Left lung (tissue), 10 donors: ENCODE measurements around the gene VAX1. TPM values are rescaled to one million over a fixed set of nuclear protein-coding genes. Genes with fewer than 3 reads are reported as not detected.

Experiments used
- ATAC-seq: fragments of 200-7000 bp; cut with Tn5 transposase; one replicate; pipeline ENCODE4 v1.9.1; 2020; ENCODE audit warnings: moderate library complexity
- DNase-seq, 4 donors: peaks; one replicate each; pipeline ENCODE4 v3.0.0-alpha.2; 2013 to 2020
- H3K27ac ChIP-seq, 2 donors: fragments of 200-600 bp; sonication (generic) in 1 of 2; one replicate each; pipeline versions ENCODE4 v1.5.0 to v1.8.0; 2020 to 2021
- H3K27me3 ChIP-seq, 2 donors: fragments of 200-600 bp; sonication (generic) in 1 of 2; one replicate each; pipeline versions ENCODE4 v1.5.0 to v1.8.0; 2020 to 2021
- H3K36me3 ChIP-seq, 2 donors: fragments of 200-600 bp; sonication (generic) in 1 of 2; one replicate each; pipeline versions ENCODE4 v1.5.0 to v1.8.0; 2020 to 2021
- H3K4me1 ChIP-seq, 2 donors: fragments of 200-600 bp; one replicate each; pipeline ENCODE4 v1.8.0; 2021
- H3K4me3 ChIP-seq, 2 donors: fragments of 200-600 bp; sonication (generic) in 1 of 2; one replicate each; pipeline versions ENCODE4 v1.5.0 to v1.8.0; 2020 to 2021; ENCODE audit warnings: mild to moderate bottlenecking in 1 of 2
- H3K9me3 ChIP-seq, 2 donors: fragments of 200-600 bp; sonication (generic) in 1 of 2; one replicate each; pipeline versions ENCODE4 v1.5.0 to v1.8.0; 2020 to 2021
- CTCF ChIP-seq, 2 donors: fragments of 200-600 bp; sonication (generic) in 1 of 2; IDR thresholded peaks; one replicate each; pipeline versions ENCODE4 v1.5.0 to v1.8.0; 2021; ENCODE audit warnings: antibody characterized with exemption in 2 of 2
- intact Hi-C, 2 donors: fragments of 100-400 bp; cut with DNase I; formaldehyde crosslinking; loops; one replicate each; pipeline versions ENCODE4 v1.11.2 to v1.14.2; 2022
- polyA plus RNA-seq, 6 donors: library from polyadenylated mRNA; unstranded; fragments of 120-200 nt; gene quantifications; one replicate each; pipeline ENCODE4 v1.2.1, GENCODE V29; 2013; ENCODE audit not compliant: insufficient read length in 6 of 6
- total RNA-seq, 2 donors: library from RNA; stranded (reverse); fragmentation: NEBNext Ultra II Directional; extraction: Animal tissue kit (Norgen Biotek cat#: 25700); gene quantifications; one replicate each; pipeline ENCODE4 v1.2.1, GENCODE V29; 2021
- donor health status: DM: no; HTN: yes; CAD: no.
- donor health status: DM: no; HTN: no; CAD: no.

Gene VAX1
- total and polyA plus RNA-seq, 8 donors: not detected

GRCh38 chr10:117112220-117112619 is 25.9 kb downstream of the VAX1 start:
- no peak overlapping the region for H3K4me3 ChIP-seq
- DNase-seq (no peak), ATAC-seq (no peak)
- peaks cover 5 to 39% of the 10 kb centered on the region in 2 donors for H3K27me3 ChIP-seq
- no peaks in the 10 kb centered on the region for H3K4me1 ChIP-seq
- H3K27ac ChIP-seq: no peak overlapping the region
- TF ChIP-seq CTCF (IDR thresholded peaks at IDR 0.05): no peak
- intact Hi-C loops: no loop called here
- H3K36me3 ChIP-seq: no peaks in the 10 kb centered on the region
- no peaks in the 10 kb centered on the region for H3K9me3 ChIP-seq

- H3K36me3 ChIP-seq: no peaks in the 10 kb centered on the region
- intact Hi-C loops: no loop called here
- no peak overlapping the region for H3K27ac ChIP-seq
- ATAC-seq (peak; percentile 45), DNase-seq (no peak)
- peaks cover 0 to 14% of the 10 kb centered on the region in 2 donors for H3K27me3 ChIP-seq
- TF ChIP-seq CTCF (IDR thresholded peaks at IDR 0.05): no peak
- H3K9me3 ChIP-seq: no peaks in the 10 kb centered on the region
- H3K4me3 ChIP-seq: no peak overlapping the region
- no peaks in the 10 kb centered on the region for H3K4me1 ChIP-seq
Observed at GRCh38 chr10:117107238-117107637, 30.8 kb downstream of the VAX1 start.

GRCh38 chr10:117096599-117097201 is 41.4 kb downstream of the VAX1 start:
- no peak for ATAC-seq

GRCh38 chr10:117094856-117095255 is 43.2 kb downstream of the VAX1 start:
- Histone ChIP-seq H3K4me1 (peaks cover 0 to 7% of the 10 kb centered on the region in 2 donors), H3K27me3 (peaks cover 0 to 7% of the 10 kb centered on the region in 2 donors), H3K9me3 (no peaks in the 10 kb centered on the region), H3K4me3 (no peak overlapping the region), H3K36me3 (no peaks in the 10 kb centered on the region), H3K27ac (no peak overlapping the region)
- TF ChIP-seq CTCF (IDR thresholded peaks at IDR 0.05): no peak
- intact Hi-C loops: no loop called here
- no peak for ATAC-seq
- no peak for DNase-seq

More at GRCh38 chr10:117096599-117097201, 41.4 kb downstream of the VAX1 start:
- DNase-seq: no peak
- peaks cover 0 to 7% of the 10 kb centered on the region in 2 donors for H3K4me1 ChIP-seq
- no peak overlapping the region for H3K4me3 ChIP-seq
- no peak overlapping the region for H3K27ac ChIP-seq
- H3K27me3 ChIP-seq: peaks cover 0 to 7% of the 10 kb centered on the region in 2 donors
- TF ChIP-seq CTCF (IDR thresholded peaks at IDR 0.05): no peak
- intact Hi-C loops: no loop called here
- H3K9me3 ChIP-seq: no peaks in the 10 kb centered on the region
- H3K36me3 ChIP-seq: no peaks in the 10 kb centered on the region

GRCh38 chr10:117092386-117092785 is 45.7 kb downstream of the VAX1 start:
- intact Hi-C loops: no loop called here
- DNase-seq (no peak), ATAC-seq (no peak)
- Histone ChIP-seq H3K36me3 (no peaks in the 10 kb centered on the region), H3K27ac (no peak overlapping the region), H3K4me3 (no peak overlapping the region), H3K27me3 (peaks cover 0 to 7% of the 10 kb centered on the region in 2 donors), H3K9me3 (no peaks in the 10 kb centered on the region), H3K4me1 (peaks cover 0 to 7% of the 10 kb centered on the region in 2 donors)
- TF ChIP-seq CTCF (IDR thresholded peaks at IDR 0.05): no peak
